ENCODE results near the gene DNAJC1.

- no peak for TF ChIP-seq RCOR1 (IDR thresholded peaks at IDR 0.05; ENCODE audit: insufficient replicate concordance, low read length)
- TF ChIP-seq CTCF (conservative IDR thresholded peaks at IDR 0.05; ENCODE audit: low read depth, low read length): no peak
- no peak for TF ChIP-seq POLR2A (IDR thresholded peaks at IDR 0.05; ENCODE audit: low read depth, low read length)
- TF ChIP-seq, protein P1, sequence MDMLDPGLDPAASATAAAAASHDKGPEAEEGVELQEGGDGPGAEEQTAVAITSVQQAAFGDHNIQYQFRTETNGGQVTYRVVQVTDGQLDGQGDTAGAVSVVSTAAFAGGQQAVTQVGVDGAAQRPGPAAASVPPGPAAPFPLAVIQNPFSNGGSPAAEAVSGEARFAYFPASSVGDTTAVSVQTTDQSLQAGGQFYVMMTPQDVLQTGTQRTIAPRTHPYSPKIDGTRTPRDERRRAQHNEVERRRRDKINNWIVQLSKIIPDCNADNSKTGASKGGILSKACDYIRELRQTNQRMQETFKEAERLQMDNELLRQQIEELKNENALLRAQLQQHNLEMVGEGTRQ (IDR thresholded peaks at IDR 0.05; ENCODE audit: low read depth, low read length): no peak
- TF ChIP-seq RAD21 (IDR thresholded peaks at IDR 0.05; ENCODE audit: low read length): no peak
- TF ChIP-seq SMC3 (IDR thresholded peaks at IDR 0.05; ENCODE audit: low read depth, low read length): no peak
- no peak for TF ChIP-seq RFX5 (IDR thresholded peaks at IDR 0.05; ENCODE audit: low read depth, low read length)
- no peak for TF ChIP-seq BHLHE40 (IDR thresholded peaks at IDR 0.05; ENCODE audit: low read depth, low read length)
- TF ChIP-seq MAZ (IDR thresholded peaks at IDR 0.05; ENCODE audit: borderline replicate concordance, low read depth, low read length): no peak
- TF ChIP-seq MAFK (IDR thresholded peaks at IDR 0.05; ENCODE audit: low read depth, low read length): no peak
- no peak for TF ChIP-seq MXI1 (IDR thresholded peaks at IDR 0.05; ENCODE audit: borderline replicate concordance, low read depth, low read length)
Measured at GRCh38 chr10:21981118-21981517, 22.4 kb downstream of the DNAJC1 start.

Data from IMR-90 (cell line).